Measurements from ENCODE around the gene NOL4L.

GRCh38 chr20:32449057-32449889 lies 135.9 kb downstream of the NOL4L start:
- TF ChIP-seq, protein P1, sequence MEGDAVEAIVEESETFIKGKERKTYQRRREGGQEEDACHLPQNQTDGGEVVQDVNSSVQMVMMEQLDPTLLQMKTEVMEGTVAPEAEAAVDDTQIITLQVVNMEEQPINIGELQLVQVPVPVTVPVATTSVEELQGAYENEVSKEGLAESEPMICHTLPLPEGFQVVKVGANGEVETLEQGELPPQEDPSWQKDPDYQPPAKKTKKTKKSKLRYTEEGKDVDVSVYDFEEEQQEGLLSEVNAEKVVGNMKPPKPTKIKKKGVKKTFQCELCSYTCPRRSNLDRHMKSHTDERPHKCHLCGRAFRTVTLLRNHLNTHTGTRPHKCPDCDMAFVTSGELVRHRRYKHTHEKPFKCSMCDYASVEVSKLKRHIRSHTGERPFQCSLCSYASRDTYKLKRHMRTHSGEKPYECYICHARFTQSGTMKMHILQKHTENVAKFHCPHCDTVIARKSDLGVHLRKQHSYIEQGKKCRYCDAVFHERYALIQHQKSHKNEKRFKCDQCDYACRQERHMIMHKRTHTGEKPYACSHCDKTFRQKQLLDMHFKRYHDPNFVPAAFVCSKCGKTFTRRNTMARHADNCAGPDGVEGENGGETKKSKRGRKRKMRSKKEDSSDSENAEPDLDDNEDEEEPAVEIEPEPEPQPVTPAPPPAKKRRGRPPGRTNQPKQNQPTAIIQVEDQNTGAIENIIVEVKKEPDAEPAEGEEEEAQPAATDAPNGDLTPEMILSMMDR (IDR thresholded peaks at IDR 0.05; ENCODE audit: low read length): no peak
- no peak for TF ChIP-seq EZH2 (IDR thresholded peaks at IDR 0.05; ENCODE audit: borderline replicate concordance, low read length)
